T-cell (primary cell): Measurements from ENCODE around the gene HDAC9. TPM values are rescaled to one million over a fixed set of nuclear protein-coding genes. Genes with fewer than 3 reads are reported as not detected.

Experiments used
- ATAC-seq, 4 experiments: fragments of 200-7000 bp in 3 of 4; fragments of 150-1000 bp in 1 of 4; cut with Tn5 transposase; replicated peaks in 1 of 4; 1 replicate in 3 of 4; 2 replicates in 1 of 4; pipeline ENCODE4 v1.10.0; 2021; ENCODE audit warnings: moderate library complexity in 3 of 4, mild to moderate bottlenecking in 2 of 4, moderate number of reproducible peaks in 1 of 4
- CTCF ChIA-PET, 2 donors: fragments of 300-600 bp; sonication (Branson Sonifier 250); formaldehyde crosslinking; loops; one replicate each; lab custom pipeline; 2022; ENCODE audit warnings: antibody characterized with exemption in 2 of 2; lab: Charles Lee
- POLR2A ChIA-PET, 2 donors: fragments of 300-600 bp; sonication (Branson Sonifier 250); formaldehyde crosslinking; loops; one replicate each; lab custom pipeline; 2022; ENCODE audit warnings: antibody characterized with exemption in 2 of 2; lab: Charles Lee
- DNase-seq, 35 experiments: peaks; one replicate each; pipeline versions ENCODE4 v3.0.0 to v3.0.0-alpha.2; 2013 to 2023
- H3K27ac ChIP-seq: one replicate; pipeline ENCODE4 v1.5.1; 2013; ENCODE audit warnings: low read length
- H3K27me3 ChIP-seq, 2 experiments: replicated peaks in 1 of 2; 1 replicate in 1 of 2; 2 replicates in 1 of 2; pipeline versions ENCODE4 v1.6.1 to v1.7.0; 2013; ENCODE audit warnings: low read length in 1 of 2, mixed read lengths in 1 of 2; ENCODE audit not compliant: control insufficient read depth in 2 of 2, insufficient read depth in 2 of 2; ENCODE audit errors: extremely low read depth in 1 of 2
- H3K36me3 ChIP-seq, 2 donors: 1 replicate in 1 of 2; 2 replicates in 1 of 2; pipeline versions ENCODE4 v1.6.1 to v1.7.0; 2013; ENCODE audit warnings: low read length in 1 of 2; ENCODE audit not compliant: control insufficient read depth in 2 of 2, insufficient read depth in 1 of 2; ENCODE audit errors: extremely low read depth in 1 of 2
- H3K4me1 ChIP-seq, 2 experiments: 1 replicate in 1 of 2; 2 replicates in 1 of 2; pipeline versions ENCODE4 v1.6.1 to v1.7.0; 2013; ENCODE audit warnings: low read length in 2 of 2, mixed read lengths in 1 of 2; ENCODE audit not compliant: insufficient read depth in 2 of 2, control insufficient read depth in 1 of 2; ENCODE audit errors: extremely low read depth in 1 of 2
- H3K4me3 ChIP-seq, 2 donors: 1 replicate in 1 of 2; 2 replicates in 1 of 2; pipeline versions ENCODE4 v1.5.1 to v1.7.0; 2013; ENCODE audit warnings: mild to moderate bottlenecking in 2 of 2, low read length in 1 of 2, moderate library complexity in 1 of 2; ENCODE audit not compliant: control insufficient read depth in 1 of 2; ENCODE audit errors: extremely low read depth in 1 of 2
- H3K9me3 ChIP-seq: 2 replicates; pipeline ENCODE4 v1.7.0; 2013
- H3K27ac Mint-ChIP-seq, 2 donors: one replicate each; pipeline ENCODE4 v1.8.0; 2020 to 2021; ENCODE audit warnings: mild to moderate bottlenecking in 2 of 2, mixed read lengths in 2 of 2
- H3K27me3 Mint-ChIP-seq, 2 donors: one replicate each; pipeline ENCODE4 v1.8.0; 2021 to 2022; ENCODE audit warnings: mixed read lengths in 2 of 2
- H3K36me3 Mint-ChIP-seq: one replicate; pipeline ENCODE4 v1.8.0; 2021; ENCODE audit warnings: mixed read lengths
- H3K4me1 Mint-ChIP-seq, 3 donors: one replicate each; pipeline ENCODE4 v1.8.0; 2020 to 2022; ENCODE audit warnings: mixed read lengths in 3 of 3, mild to moderate bottlenecking in 1 of 3
- H3K4me3 Mint-ChIP-seq, 3 donors: one replicate each; pipeline ENCODE4 v1.8.0; 2020 to 2022; ENCODE audit warnings: mild to moderate bottlenecking in 3 of 3, mixed read lengths in 3 of 3, moderate library complexity in 3 of 3
- H3K9me3 Mint-ChIP-seq, 3 donors: one replicate each; pipeline ENCODE4 v1.8.0; 2020 to 2022; ENCODE audit warnings: mixed read lengths in 3 of 3
- WGBS: methylation state at CpG from one replicate; pipeline ENCODE4 v1.1.5; 2013; ENCODE audit warnings: missing lambda C conversion rate; ENCODE audit not compliant: insufficient coverage; 5-methylcytosine and 5-hydroxymethylcytosine counted together
- total RNA-seq, 35 experiments: library from RNA in 6 of 35; stranded (reverse) in 6 of 35; fragments of 120-200 nt in 1 of 35; gene quantifications; one replicate each; pipeline versions ENCODE4 v1.2.1 to v1.2.4 and lab custom pipeline; 2013 to 2026

The HDAC9 gene
- total RNA-seq, 5 donors from 2014 or later (not counting 1 experiment from before 2014, with no cell fraction given), result 2.8 to 6.7 (median 4.7) TPM

- Histone ChIP-seq H3K27me3 (no peaks in the 10 kb centered on the region), H3K4me1 (no peaks in the 10 kb centered on the region), H3K27ac (no peak overlapping the region), H3K4me3 (no peak overlapping the region), H3K9me3 (no peaks in the 10 kb centered on the region), H3K36me3 (no peaks in the 10 kb centered on the region)
- ChIA-PET CTCF (interaction anchor here in 1 of 2 donors (0.7 kb wide), 1 partner anchor 251 kb away, joined by 3 read pairs; no protein-coding TSS in a partner anchor), POLR2A (no interaction called here)
- Mint-ChIP-seq H3K9me3 (peaks cover 15 to 29% (median 22%) of the 10 kb centered on the region in 3 donors), H3K4me3 (no peak overlapping the region), H3K36me3 (no peaks in the 10 kb centered on the region), H3K27me3 (no peaks in the 10 kb centered on the region), H3K27ac (no peak overlapping the region), H3K4me1 (no peaks in the 10 kb centered on the region)
- no peak for ATAC-seq
- DNase-seq, result no peak
- WGBS, result no CpG with 5 or more reads among the region's 1 CpG
These were observed 521.8 kb downstream of the HDAC9 start for GRCh38 chr7:19017374-19017773.

GRCh38 chr7:19020062-19020461, 524.5 kb downstream of the HDAC9 start:
- POLR2A ChIA-PET, result no interaction called here
- CTCF ChIA-PET, result no interaction called here
- no peak for ATAC-seq

GRCh38 chr7:19020711-19021110, 525.2 kb downstream of the HDAC9 start:
- no peaks in the 10 kb centered on the region for H3K4me1 Mint-ChIP-seq
- ATAC-seq, result no peak

More at GRCh38 chr7:19020062-19020461, 524.5 kb downstream of the HDAC9 start:
- no peak for DNase-seq
- Histone ChIP-seq H3K9me3 (no peaks in the 10 kb centered on the region), H3K27me3 (no peaks in the 10 kb centered on the region), H3K4me1 (no peaks in the 10 kb centered on the region), H3K36me3 (no peaks in the 10 kb centered on the region), H3K27ac (no peak overlapping the region), H3K4me3 (no peak overlapping the region)
- no peaks in the 10 kb centered on the region for H3K36me3 Mint-ChIP-seq
- no peaks in the 10 kb centered on the region for H3K27me3 Mint-ChIP-seq
- no peaks in the 10 kb centered on the region for H3K4me1 Mint-ChIP-seq
- peaks cover 15 to 29% (median 18%) of the 10 kb centered on the region in 3 donors for H3K9me3 Mint-ChIP-seq
- no peak overlapping the region for H3K4me3 Mint-ChIP-seq
- no CpG with 5 or more reads among the region's 2 CpGs for WGBS
- no peak overlapping the region for H3K27ac Mint-ChIP-seq

GRCh38 chr7:19023477-19023876, 527.9 kb downstream of the HDAC9 start:
- no peak for ATAC-seq
- H3K9me3 Mint-ChIP-seq, result peaks cover 2 to 9% (median 6%) of the 10 kb centered on the region in 3 donors

More at GRCh38 chr7:19020711-19021110, 525.2 kb downstream of the HDAC9 start:
- Histone ChIP-seq H3K4me3 (no peak overlapping the region), H3K36me3 (no peaks in the 10 kb centered on the region), H3K4me1 (no peaks in the 10 kb centered on the region), H3K9me3 (no peaks in the 10 kb centered on the region), H3K27ac (no peak overlapping the region), H3K27me3 (no peaks in the 10 kb centered on the region)
- Mint-ChIP-seq H3K27me3 (no peaks in the 10 kb centered on the region), H3K27ac (no peak overlapping the region), H3K9me3 (peaks cover 15 to 26% (median 15%) of the 10 kb centered on the region in 3 donors), H3K36me3 (no peaks in the 10 kb centered on the region), H3K4me3 (no peak overlapping the region)
- CTCF ChIA-PET, result no interaction called here
- no peak for DNase-seq
- POLR2A ChIA-PET, result no interaction called here
- 100% methylated on average over 1 of the region's 2 CpGs for WGBS

GRCh38 chr7:19024261-19024660, 528.7 kb downstream of the HDAC9 start:
- no peak for DNase-seq
- Histone ChIP-seq H3K27ac (no peak overlapping the region), H3K4me1 (no peaks in the 10 kb centered on the region), H3K27me3 (no peaks in the 10 kb centered on the region), H3K9me3 (no peaks in the 10 kb centered on the region), H3K4me3 (no peak overlapping the region), H3K36me3 (no peaks in the 10 kb centered on the region)
- Mint-ChIP-seq H3K4me1 (no peaks in the 10 kb centered on the region), H3K27me3 (no peaks in the 10 kb centered on the region), H3K4me3 (no peak overlapping the region), H3K9me3 (peaks cover 2 to 6% (median 4%) of the 10 kb centered on the region in 3 donors), H3K27ac (no peak overlapping the region), H3K36me3 (no peaks in the 10 kb centered on the region)
- POLR2A ChIA-PET, result no interaction called here
- CTCF ChIA-PET, result no interaction called here
- 83% methylated on average over 3 of the region's 4 CpGs for WGBS
- no peak for ATAC-seq

More at GRCh38 chr7:19023477-19023876, 527.9 kb downstream of the HDAC9 start:
- Mint-ChIP-seq H3K4me3 (no peak overlapping the region), H3K27me3 (no peaks in the 10 kb centered on the region), H3K36me3 (no peaks in the 10 kb centered on the region), H3K27ac (no peak overlapping the region), H3K4me1 (no peaks in the 10 kb centered on the region)
- no peak overlapping the region for H3K27ac ChIP-seq
- H3K4me1 ChIP-seq, result no peaks in the 10 kb centered on the region
- WGBS, result 60% methylated on average over 1 of the region's 3 CpGs
- no peaks in the 10 kb centered on the region for H3K9me3 ChIP-seq
- H3K4me3 ChIP-seq, result no peak overlapping the region
- no peak for DNase-seq
- H3K27me3 ChIP-seq, result no peaks in the 10 kb centered on the region
- POLR2A ChIA-PET, result no interaction called here
- CTCF ChIA-PET, result no interaction called here
- H3K36me3 ChIP-seq, result no peaks in the 10 kb centered on the region

GRCh38 chr7:19026888-19027287, 531.3 kb downstream of the HDAC9 start:
- Histone ChIP-seq H3K4me1 (no peaks in the 10 kb centered on the region), H3K4me3 (no peak overlapping the region), H3K36me3 (no peaks in the 10 kb centered on the region), H3K27me3 (no peaks in the 10 kb centered on the region), H3K9me3 (no peaks in the 10 kb centered on the region), H3K27ac (no peak overlapping the region)
- ATAC-seq, result no peak
- H3K4me3 Mint-ChIP-seq, result no peak overlapping the region
- peaks cover 0 to 4% (median 2%) of the 10 kb centered on the region in 3 donors for H3K9me3 Mint-ChIP-seq
- no peaks in the 10 kb centered on the region for H3K4me1 Mint-ChIP-seq
- whole genome bisulfite sequencing, result no CpG with 5 or more reads among the region's 1 CpG
- POLR2A ChIA-PET, result no interaction called here
- H3K36me3 Mint-ChIP-seq, result no peaks in the 10 kb centered on the region
- H3K27ac Mint-ChIP-seq, result no peak overlapping the region
- no peak for DNase-seq
- H3K27me3 Mint-ChIP-seq, result no peaks in the 10 kb centered on the region
- CTCF ChIA-PET, result no interaction called here

GRCh38 chr7:19030281-19030680, 534.7 kb downstream of the HDAC9 start:
- H3K4me3 ChIP-seq, result no peak overlapping the region
- H3K36me3 Mint-ChIP-seq, result no peaks in the 10 kb centered on the region
- no peak overlapping the region for H3K27ac Mint-ChIP-seq
- no peak overlapping the region for H3K4me3 Mint-ChIP-seq
- peaks cover 0 to 8% (median 6%) of the 10 kb centered on the region in 3 donors for H3K9me3 Mint-ChIP-seq
- H3K27me3 Mint-ChIP-seq, result no peaks in the 10 kb centered on the region
- no peaks in the 10 kb centered on the region for H3K9me3 ChIP-seq
- H3K4me1 Mint-ChIP-seq, result no peaks in the 10 kb centered on the region
- no peaks in the 10 kb centered on the region for H3K36me3 ChIP-seq
- H3K4me1 ChIP-seq, result no peaks in the 10 kb centered on the region
- DNase-seq, result no peak
- CTCF ChIA-PET, result no interaction called here
- H3K27ac ChIP-seq, result no peak overlapping the region
- no peak for ATAC-seq
- POLR2A ChIA-PET, result no interaction called here
- H3K27me3 ChIP-seq, result no peaks in the 10 kb centered on the region
- no CpG with 5 or more reads among the region's 2 CpGs for WGBS
